NCI-H748 (cell line): ENCODE data around the gene CES3.

Source experiments
- DNase-seq: peaks from one replicate; lab custom pipeline; 2025; ENCODE audit not compliant: unreplicated experiment; lab: John Stamatoyannopoulos, UW

CES3 gene

GRCh38 chr16:67000384-67001351, 39.6 kb downstream of the CES3 start:
- DNase-seq = peak; percentile 83

- no peak for DNase-seq
Measured at GRCh38 chr16:67001726-67002125, 40.7 kb downstream of the CES3 start.

GRCh38 chr16:67006930-67007658, 46.0 kb downstream of the CES3 start:
- DNase-seq = no peak

GRCh38 chr16:67009158-67009557, 48.1 kb downstream of the CES3 start:
- DNase-seq = no peak

GRCh38 chr16:67011274-67011673, 50.2 kb downstream of the CES3 start:
- no peak for DNase-seq

GRCh38 chr16:67013233-67013822, 52.3 kb downstream of the CES3 start:
- DNase-seq = peak; percentile 29

GRCh38 chr16:67013823-67014633, 53.0 kb downstream of the CES3 start:
- peak; percentile 71 for DNase-seq

- peak; percentile 3 for DNase-seq
Measured at GRCh38 chr16:67014634-67015312, 53.7 kb downstream of the CES3 start.

- DNase-seq = no peak
Measured at GRCh38 chr16:67015313-67015731, 54.3 kb downstream of the CES3 start.

GRCh38 chr16:67016143-67016542, 55.1 kb downstream of the CES3 start:
- no peak for DNase-seq

GRCh38 chr16:67016681-67017420, 55.8 kb downstream of the CES3 start:
- DNase-seq = no peak

GRCh38 chr16:67017421-67017750, 56.3 kb downstream of the CES3 start:
- DNase-seq = no peak

- DNase-seq = peak; percentile 92
Measured at GRCh38 chr16:67017810-67018488, 56.9 kb downstream of the CES3 start.

GRCh38 chr16:67019171-67019570, 58.1 kb downstream of the CES3 start:
- no peak for DNase-seq

GRCh38 chr16:67021321-67021720, 60.3 kb downstream of the CES3 start:
- no peak for DNase-seq

- no peak for DNase-seq
Measured at GRCh38 chr16:67022531-67023214, 61.6 kb downstream of the CES3 start.

- no peak for DNase-seq
Measured at GRCh38 chr16:67023689-67024088, 62.6 kb downstream of the CES3 start.
